Endometrial microvascular endothelial cells (primary cell): ENCODE measurements around the gene TMEM191B. TPM values are rescaled to one million over a fixed set of nuclear protein-coding genes. Genes with fewer than 3 reads are reported as not detected.
"Not testable (repeated sequence)": the region's sequence is repeated elsewhere in the genome, so short reads cannot be mapped to it uniquely, and the experiment has no call there.

Source experiments
- in situ Hi-C: cut with HindIII; loops from 2 replicates; pipeline ENCODE4 v1.10.0; 2017; ENCODE audit warnings: low sequenced_read_pairs, low pct_unique_long_range_greater_than_20kb; ENCODE audit errors: inconsistent ontology term
- total RNA-seq: library from RNA; depleted of rRNA; stranded (reverse); fragments of >200 nt; gene quantifications from one replicate; pipeline ENCODE4 v1.2.3, GENCODE V29; 2015; ENCODE audit errors: inconsistent ontology term

TMEM191B gene
- total RNA-seq, 1 donor from 2014 or later: not detected

GRCh38 chr22:18554280-18555256, 27.0 kb downstream of the TMEM191B start:
- in situ Hi-C loops: not testable (repeated sequence)

DNA sequence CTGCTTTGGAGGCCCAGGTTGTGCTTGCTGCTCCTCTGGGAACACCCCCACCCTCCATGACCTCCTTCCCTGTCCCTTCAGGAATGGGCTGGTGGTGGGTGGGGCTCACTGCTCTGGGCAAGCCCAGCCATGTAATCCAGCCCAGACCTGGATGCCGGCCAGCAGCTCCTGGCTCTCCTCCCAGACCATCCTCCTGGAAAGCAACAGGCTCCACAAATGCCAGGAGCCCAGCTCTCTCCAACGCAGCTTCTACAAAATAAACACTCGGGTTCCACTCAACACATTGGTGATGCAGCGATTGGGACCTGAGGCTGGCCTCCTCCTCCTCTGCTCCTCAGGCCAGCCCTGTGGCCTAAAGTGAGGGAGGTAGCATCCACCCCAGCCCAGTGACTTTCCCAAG, 30.9 kb downstream of the TMEM191B start:
- in situ Hi-C loops: not testable (repeated sequence)

DNA sequence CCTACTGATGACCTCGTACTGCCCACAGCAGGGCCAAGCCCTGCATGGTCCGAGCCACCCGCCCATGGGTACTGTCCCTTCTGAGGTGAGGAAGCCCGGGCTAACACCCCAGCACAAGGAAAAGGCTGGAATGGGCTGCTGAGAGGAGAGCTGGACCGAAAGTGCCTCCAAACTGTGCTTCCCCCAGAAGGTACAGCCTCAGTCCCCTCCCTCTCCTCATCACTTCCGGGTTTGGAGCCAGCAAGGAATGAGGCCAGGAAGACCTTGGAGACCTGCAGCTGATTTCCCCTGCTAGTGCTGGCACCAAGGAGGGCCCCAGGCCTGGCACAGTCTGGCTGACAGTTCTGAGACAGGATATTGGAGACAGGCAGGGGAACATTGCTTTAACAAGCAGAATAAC, 31.3 kb downstream of the TMEM191B start:
- in situ Hi-C loops: not testable (repeated sequence)

GRCh38 chr22:18560099-18560974, 32.7 kb downstream of the TMEM191B start:
- in situ Hi-C loops: not testable (repeated sequence)

GRCh38 chr22:18570509-18571246, 43.1 kb downstream of the TMEM191B start:
- in situ Hi-C loops: not testable (repeated sequence)

GRCh38 chr22:18573483-18574164, 46.0 kb downstream of the TMEM191B start:
- in situ Hi-C loops: not testable (repeated sequence)

DNA sequence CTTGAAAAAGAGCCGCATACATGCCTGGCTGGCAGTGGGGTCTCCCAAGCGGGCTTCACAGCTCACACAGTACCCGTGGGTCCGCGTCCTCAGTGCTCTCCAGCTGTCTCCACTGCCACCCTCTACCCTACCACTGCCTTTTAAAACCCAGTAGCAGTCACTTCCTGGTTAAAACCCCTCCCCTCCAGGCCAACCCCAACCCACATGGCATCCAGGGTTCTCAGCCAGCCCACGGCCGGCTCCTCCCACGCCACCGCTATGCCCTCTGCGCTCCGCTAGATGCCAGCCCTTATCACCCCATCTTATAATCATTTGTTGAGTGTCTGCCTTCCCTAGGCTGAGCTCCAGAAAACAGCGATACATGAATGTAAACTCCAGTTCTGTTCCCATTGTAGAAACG, 47.0 kb downstream of the TMEM191B start:
- in situ Hi-C loops: not testable (repeated sequence)

- in situ Hi-C loops: not testable (repeated sequence)
Measured at GRCh38 chr22:18575686-18576085, 48.1 kb downstream of the TMEM191B start.

- in situ Hi-C loops: not testable (repeated sequence)
Measured at GRCh38 chr22:18577090-18577818, 49.7 kb downstream of the TMEM191B start.

- in situ Hi-C loops: not testable (repeated sequence)
Measured at GRCh38 chr22:18577847-18578246, 50.2 kb downstream of the TMEM191B start.

Other genes with a start within 250 kb of the TMEM191B start
- not detected for gene GGTLC3, start 9.6 kb upstream of the TMEM191B start, total RNA-seq
- not detected for gene RIMBP3, start 84.1 kb downstream of the TMEM191B start, total RNA-seq